Stimulated activated naive CD8-positive, alpha-beta T cell treated with anti-CD3 and anti-CD28 coated beads, Interleukin-15, Interleukin-2, amounts not matched to agents 100 U/mL and 50 U/mL, for 24 hours (primary cell): Measurements from ENCODE around the gene XXYLT1.
"Not testable (repeated sequence)": the region's sequence is repeated elsewhere in the genome, so short reads cannot be mapped to it uniquely, and the experiment has no call there.

ENCODE experiments used
- ATAC-seq: fragments of 150-1000 bp; cut with Tn5 transposase; one replicate; pipeline ENCODE4 v1.10.0; 2021
- DNase-seq: peaks from one replicate; pipeline ENCODE4 v3.0.0; 2021

Gene XXYLT1

DNA sequence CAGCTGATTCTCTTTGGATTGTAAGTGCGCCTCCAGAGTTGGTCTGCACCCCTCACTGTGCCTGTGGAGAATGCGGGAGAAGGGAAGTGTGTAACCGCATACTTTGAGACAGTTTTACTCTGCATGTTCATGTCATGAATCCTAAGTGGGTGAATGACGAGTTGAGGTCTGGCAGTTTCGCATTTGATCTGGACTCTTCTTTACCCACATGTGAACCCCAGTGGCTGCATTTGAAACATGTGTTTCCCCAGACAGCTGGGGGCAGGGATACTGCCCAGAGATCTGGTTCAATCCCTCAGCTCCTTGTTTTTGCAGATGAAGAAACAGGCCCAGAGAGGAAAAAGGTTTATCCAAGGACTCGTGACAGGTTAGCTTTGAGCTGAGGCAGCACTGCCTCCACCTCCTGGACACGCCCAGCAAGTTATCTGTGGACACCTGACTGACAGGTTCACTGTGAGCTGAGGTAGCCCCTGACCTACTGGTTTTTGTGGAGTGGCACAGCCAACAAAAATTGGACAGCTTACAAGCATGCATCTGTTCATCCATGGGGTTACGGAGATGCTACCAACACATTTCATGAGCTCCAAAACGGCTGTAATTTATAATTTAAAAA, 207.3 kb downstream of the XXYLT1 start:
- no peak for DNase-seq
- ATAC-seq = no peak

DNA sequence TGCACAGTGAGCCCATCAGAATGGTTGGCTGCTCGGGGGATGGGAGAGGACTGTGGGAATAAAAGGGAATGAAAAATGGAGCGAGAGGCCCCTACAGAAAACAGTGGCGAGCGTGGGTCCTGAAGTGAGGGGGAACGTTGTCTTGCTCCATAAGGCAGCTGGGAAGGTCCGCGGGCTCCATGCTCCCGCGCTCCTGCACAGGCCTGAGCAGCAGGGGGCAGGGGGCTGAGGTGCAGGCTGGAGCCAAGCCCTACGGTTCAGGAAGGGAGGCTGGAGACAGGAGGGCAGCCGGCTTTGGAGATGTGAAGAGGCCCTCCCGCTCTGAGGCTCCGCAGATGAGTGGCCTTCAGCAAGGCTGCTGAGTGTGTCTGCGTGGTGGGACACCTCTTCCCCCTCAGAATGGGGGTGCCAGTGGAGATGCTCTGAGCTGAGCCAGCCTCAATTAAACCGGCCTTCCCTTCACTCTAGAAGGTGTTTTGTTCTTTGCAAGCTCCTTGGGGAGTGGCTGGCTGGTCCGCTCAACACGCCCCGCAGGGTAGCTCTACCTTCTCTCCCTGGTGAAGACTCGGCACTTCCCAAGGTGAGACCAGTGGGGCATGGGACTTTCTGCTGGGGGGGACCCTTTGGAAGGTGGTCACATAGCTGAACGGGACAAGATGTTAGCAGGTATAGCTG, 208.0 kb downstream of the XXYLT1 start:
- ATAC-seq = no peak
- DNase-seq = no peak

DNA sequence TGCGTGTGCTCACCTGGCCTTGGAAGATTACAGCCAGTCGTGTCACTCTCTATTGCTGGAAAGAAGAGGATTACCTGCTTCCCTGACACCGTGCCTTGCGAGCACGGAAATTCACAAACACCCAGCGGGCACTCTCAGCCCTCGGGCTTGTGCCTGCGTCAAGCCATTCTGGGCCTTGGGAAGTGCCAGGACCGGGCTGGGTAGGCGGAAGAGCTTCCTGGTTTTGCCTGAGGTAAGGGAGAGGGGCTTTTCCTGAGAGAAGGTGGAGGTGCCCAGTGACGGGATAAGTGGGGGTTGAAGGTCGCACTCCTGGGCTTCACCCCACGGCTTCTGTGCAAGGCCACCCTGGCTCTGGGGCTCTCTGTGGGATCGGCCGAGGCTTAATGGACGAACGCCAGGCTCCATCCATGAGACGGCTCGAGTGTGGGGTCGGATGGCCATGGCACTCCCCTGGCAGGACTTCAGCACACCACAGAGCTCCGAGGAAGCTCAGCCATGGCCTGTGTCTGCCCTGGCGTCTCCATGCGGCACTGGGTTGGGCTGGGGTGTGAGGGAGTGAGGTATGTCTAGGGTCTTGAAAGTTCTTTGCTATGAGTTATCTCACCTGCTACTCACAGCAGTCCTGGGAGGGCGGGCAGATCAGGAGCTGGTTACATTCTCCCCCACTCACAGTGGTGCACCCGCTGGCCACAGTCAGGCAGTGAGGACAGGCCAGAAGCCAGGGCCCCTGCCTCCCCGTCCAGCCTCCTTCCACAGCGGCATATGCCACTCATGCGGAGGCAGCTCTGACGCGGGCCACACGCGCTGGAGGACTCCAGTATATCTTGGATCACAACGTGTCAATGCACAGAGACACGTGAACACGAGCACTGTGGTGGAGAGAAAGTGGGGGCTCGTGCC, 209.0 kb downstream of the XXYLT1 start:
- ATAC-seq (no peak), DNase-seq (no peak)

DNA sequence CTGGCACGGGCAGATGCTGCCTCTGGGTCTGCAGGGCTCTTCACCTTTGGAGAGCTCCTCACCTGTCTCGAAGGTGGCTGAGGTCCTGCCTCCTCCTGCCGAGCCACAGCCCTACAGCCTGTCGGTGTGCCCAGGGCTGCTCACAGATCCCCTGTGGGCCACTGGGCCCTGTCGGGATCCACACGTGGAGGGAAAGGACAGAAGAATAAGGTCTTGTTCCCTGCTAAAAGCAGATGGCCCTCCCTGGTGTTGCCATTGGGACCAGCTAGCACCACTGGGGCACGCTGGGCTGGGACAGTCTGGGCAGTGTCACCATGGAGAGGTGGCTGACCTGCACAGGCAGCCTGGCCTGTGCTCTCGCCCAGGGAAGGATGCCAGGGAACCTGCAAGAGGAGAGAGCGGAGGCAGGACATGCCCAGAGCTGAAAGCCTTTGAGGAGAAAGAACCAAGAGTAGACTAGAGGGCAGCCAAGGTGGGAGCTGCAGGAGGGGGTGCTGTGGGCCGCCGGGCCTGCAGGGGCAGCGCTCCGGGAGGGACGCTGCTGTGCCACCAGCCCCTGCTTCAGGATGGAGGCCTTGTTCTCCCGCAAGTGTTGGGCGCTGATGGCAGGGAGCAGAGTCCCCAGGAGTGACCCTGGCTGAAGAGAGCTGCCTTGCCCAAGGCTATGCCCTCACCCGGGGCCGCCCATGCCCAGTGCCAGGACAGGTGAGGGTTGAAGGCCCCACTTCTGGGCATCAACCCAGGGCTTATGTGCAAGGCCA, 210.2 kb downstream of the XXYLT1 start:
- no peak for DNase-seq
- no peak for ATAC-seq

DNA sequence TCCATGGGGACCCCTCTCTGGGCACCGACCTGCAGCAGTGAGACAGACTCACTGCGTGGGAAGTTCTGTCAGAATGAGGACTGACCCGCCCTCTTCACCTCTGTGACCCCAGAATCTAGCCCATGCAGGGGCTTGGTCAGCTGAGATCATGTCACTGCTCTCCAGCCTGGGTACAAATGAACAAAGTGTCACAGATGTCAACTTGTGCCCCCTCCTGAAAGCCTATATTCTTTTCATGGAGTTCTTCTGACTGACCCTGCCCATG, 210.8 kb downstream of the XXYLT1 start:
- no peak for DNase-seq
- ATAC-seq = no peak

DNA sequence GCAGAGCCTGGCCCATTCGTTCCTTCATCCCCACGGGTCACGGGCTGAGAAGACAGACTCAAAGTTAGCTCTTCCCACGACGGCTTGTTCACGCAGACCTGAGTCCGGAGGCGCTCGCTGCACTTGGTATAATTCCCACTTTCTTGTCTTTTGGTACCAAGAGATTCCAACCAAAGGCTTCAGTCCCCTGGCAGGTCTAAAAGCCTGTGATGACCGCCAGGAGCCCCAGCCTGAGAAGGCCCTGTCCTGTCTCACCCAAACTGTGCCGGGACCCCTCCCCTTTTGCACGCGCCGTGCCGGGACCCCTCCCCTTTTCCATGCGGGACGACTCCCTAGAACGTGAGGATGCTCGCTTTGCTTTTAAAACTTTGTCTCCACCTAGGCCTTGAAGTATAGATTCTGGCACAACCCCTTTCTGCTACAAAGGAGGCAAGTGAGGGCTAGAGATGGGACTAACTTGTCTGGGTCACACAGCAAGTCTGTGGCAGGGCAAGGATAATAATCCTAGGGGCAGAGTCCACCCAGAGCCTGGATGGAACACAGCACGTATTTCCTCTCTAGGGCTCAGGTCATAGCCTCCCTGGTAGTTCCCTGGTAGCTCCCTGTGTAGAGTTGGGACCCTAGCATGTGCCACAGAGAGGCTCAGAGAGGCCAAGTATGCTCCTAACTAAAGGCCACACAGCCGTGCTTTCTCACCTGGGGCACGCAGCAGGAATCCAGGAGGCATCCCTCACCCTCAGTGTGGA, 211.3 kb downstream of the XXYLT1 start:
- DNase-seq = no peak
- ATAC-seq = no peak

DNA sequence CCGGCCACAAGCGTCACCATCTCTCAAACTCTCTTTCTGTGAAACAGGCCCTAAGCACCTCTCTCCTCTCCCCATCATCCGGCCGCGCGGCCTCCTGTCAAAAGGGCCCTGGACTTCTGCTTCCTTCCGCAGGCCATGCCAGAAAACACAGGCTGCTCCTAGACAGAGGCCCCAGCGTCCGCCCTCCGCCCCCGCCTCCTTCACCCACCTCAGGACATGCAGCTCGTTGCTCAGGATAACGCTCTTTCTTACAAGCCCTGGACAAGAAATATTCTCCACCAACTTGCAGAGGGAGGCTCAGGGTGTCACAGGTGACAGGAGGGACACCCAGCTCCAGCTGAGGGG, 212.0 kb downstream of the XXYLT1 start:
- no peak for ATAC-seq
- DNase-seq = no peak

DNA sequence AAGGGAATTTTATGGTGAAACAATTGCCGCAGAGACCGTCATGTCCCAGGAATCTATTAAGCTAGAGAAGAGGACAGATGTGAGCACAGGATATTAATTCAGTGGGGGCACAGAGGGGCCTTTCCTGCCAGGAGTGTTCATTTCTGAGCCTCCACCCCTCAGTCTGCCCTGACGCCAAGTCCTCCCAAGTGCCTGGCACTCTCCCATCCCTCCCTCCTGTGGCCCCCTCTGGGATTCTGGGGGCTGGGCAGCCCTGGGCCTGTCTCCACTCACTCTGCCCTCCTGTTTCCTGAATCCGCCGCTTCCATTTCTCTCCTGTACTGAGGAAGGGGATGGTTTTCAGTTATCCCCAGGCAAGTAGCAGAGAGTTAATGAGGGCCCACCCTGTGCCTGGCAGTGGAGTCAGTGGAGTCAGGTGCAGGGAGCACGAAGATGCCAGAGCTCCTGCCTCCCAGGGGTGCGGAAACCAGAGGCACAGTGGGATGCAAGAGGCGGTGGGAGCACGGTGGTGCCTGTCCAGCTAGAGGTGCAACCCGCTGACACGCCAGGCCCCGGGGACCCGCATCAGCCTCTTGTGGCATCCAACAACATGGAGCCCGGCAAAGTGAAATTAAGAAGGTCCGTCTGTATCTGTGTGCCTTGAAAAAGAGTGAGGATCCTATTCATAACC, 212.5 kb downstream of the XXYLT1 start:
- ATAC-seq = no peak
- DNase-seq = no peak

DNA sequence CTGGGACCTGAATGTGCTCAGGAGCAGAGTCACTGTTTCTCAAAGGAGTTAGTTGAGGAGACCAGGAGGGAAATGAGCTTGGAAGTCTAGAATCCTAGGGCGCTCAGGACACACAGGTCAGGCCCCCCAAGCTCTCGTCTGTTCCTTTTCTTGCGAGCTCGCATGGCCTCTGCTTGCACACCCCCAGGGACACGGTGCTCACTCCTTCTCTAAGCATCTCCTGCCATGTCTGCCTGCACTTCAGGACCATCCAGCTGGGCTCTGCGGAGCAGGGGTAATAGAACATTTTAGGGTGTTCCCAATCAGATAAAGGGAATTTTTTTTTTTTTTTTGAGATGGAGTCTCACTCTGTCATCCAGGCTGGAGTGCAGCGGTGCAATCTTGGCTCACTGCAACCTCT, 213.2 kb downstream of the XXYLT1 start:
- DNase-seq = no peak
- ATAC-seq = no peak

DNA sequence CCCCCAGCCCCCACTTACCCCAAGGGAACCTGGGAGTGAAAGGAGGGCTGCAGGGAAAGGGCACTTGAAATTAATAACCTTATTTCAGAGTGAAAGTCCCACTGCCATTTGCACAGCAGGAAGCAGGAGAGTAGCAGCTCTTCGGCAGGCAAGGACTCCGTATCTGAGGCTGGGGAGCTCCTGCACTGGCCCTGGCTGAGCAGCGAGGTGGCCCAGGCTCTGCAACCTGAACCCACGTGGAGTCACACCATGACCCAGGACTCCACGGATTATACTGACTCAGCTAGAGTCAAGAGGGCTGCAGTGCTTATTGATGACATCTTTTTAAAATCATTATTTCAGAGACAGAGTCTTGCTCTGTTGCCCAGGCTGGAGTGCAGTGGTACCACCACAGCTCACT, 214.5 kb downstream of the XXYLT1 start:
- no peak for ATAC-seq
- DNase-seq = no peak

DNA sequence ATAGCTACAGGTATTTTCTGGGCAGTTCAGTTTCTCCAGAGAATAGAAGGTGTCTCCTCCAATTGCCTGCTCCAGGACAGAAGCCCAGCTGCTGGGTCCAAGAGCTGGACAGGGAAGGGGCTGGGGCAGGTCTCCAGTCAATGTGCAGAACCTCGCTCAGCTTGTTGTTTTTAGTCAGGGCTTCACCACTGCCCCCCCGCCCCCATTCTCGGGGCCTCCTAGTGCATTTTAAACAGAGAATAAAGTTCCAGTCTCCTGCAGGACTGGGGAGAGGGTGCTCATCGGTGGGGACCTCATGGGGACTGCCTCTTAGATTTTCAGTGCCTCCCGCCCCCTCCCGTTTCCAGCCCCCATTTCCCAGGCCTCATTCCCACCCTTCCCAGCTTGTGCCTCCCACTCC, 216.6 kb downstream of the XXYLT1 start:
- ATAC-seq = no peak
- no peak for DNase-seq

DNA sequence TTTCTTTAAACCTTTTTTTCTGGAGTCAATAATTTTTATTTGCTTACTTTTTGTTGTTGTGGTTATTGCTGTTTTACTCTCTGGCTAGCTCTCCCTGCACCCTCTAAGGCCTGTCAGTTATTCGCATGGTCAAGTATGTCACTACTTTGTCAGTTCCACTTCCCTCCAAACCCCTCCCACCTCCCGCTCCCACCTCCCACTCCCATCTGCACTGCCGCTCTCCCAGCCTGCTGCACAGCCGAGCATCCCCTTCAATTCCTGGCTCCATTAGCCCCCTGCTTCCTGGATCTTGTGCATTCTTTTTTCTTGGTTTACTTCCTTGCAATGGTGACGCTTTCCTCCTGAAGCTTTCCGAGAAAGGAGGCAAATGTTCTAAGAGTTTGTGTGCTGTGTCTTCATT, 218.0 kb downstream of the XXYLT1 start:
- DNase-seq (no peak), ATAC-seq (no peak)

DNA sequence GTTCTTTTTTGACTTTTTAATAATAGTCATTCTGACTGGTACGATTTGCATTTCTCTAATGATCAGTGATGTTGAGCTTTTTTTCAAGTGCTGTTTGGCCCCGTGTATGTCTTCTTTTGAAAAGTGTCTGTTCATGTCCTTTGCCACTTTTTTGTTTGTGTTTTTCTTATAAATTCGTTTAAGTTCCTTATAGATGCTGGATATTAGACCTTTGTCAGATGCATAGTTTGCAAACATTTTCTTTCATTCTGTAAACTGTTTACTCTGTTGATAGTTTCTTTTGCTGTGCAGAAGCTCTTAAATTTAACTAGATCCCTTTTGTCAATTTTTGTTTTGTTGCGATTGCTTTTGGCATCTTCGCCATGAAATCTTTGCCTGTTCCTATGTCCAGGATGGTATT, 220.7 kb downstream of the XXYLT1 start:
- ATAC-seq, DNase-seq: not testable (repeated sequence)

DNA sequence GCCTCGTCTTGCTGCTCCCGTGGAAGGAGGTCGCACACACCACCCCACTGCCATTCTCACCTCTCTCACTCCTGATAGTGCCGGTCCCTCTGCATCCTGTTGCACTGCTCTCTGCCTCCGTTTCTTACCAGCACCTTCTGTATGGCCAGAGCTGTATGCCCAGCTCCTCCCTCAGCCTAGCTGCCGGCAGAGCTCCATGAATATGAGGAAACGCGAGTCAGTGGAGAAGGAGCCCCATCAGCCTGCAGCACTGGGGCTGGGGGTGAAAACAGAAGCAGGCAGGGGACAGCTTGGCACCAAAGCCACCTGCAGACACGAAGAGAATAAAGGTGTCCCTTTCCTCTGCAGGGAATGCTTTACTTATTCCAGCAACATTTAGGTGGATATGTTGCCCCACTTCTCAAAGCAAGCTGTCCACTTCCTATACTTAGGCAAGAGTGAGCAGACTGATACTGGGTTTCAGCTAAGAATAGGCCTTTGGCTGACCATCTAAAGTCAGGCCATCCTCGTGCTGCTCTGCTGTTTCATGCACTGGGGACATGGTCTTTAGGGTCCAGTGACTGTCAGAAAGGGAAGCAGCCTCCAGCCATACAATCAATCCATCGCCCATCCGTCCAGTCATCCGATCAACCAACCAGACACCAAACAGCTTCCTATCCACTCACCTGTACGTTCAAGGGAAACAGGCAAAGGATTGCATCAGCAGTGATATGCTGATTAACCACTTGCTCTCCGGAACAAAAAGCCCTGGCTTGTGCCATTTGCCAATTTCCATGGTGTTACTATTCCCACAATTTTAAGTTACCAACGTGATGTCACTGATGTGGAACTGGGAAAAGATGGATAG, 222.7 kb downstream of the XXYLT1 start:
- no peak for ATAC-seq

DNA sequence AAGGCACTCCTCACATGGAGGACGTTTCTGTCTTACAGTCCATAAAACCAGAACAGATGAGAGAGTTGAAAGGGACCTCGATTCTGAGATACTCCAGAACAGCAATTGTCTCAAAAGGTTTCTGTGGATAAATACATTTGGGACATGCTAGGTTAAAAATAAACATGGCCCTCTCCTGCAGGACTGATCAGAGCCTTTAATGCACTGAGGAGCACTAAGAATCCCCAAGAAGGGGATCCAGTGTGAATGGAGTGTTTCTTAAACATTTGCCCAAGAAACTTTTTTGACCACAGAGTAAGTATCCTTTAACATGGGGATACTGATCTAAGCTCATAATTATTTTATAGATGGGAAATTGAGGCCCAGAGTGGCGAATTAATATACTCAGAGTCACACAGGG, 223.4 kb downstream of the XXYLT1 start:
- no peak for ATAC-seq

More for the DNA sequence above, 222.7 kb downstream of the XXYLT1 start:
- DNase-seq = no peak

DNA sequence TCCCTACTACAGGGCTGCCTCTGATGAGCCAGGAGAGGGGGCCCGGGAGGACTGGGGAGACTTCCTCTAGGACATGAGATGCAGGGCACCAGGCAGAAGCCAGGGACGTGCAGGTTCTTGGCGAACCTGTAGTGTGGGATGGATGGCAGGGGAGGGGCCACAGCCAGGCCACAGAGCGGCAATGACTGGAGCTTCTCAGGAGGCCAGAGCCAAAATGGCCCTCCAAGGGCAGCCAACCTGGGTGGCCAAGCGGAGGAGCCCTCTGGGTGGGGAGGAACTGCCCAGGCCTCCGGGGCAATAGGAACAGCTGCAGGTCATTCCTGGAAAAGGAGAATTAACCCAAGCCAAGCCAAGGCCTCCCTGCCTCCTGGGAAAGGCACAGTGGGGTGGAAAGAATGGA, 224.5 kb downstream of the XXYLT1 start:
- DNase-seq (no peak), ATAC-seq (no peak)

More for the DNA sequence above, 223.4 kb downstream of the XXYLT1 start:
- no peak for DNase-seq

DNA sequence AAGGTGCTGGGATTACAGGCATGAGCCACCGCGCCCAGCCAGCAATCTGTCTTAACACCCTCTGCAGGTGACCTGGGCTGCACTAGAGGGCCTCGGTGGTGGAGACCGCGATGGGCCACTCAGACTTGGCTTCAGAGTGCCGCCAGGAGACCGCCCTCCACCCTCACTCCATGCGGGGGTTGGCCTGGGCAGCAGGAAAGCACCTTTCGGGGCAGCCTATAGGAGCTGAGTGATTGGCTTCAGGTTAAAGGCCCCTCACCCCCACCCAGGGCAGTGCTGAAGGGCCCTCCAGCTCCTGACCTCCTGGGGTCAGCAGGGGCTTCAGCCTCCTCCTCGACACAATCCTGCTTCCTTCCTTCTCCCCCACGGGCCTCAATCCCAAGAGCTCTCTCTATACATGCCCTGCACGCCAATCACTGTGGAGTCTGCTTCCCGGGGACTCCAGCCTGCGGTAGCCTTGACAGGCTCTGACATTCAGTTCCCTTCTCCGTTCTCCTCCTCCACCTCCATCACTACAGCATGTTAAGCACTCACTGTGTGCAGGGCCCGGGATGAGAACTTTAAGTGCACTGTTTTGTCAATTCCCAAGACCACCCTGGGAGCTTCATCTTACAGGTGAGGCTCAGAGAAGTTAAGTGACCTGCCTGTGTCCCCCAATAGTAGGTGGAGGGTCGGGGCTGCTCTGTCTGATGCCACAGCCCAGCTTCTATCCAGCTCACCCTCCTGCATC, 225.3 kb downstream of the XXYLT1 start:
- ATAC-seq = no peak
- no peak for DNase-seq

DNA sequence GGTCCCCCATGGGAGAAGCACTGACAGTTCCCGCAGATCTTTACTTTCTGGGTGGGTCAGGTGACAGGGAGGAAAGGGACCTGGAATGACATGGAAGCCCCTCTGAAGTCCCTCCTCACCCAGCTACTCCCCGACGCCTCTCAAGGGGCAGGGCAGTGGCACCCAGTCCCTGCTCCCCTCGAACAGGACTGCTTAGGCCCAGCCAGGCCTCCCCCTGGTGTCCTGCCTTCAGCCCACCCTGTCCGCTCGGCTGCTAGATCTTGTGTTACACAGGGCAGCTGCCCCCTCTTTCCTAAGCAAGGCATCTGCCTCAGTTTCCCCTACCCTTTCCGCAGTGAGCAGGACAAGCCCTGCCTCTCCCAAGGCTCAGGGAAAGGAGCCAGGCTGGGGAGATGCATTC, 226.5 kb downstream of the XXYLT1 start:
- ATAC-seq (no peak), DNase-seq (no peak)

DNA sequence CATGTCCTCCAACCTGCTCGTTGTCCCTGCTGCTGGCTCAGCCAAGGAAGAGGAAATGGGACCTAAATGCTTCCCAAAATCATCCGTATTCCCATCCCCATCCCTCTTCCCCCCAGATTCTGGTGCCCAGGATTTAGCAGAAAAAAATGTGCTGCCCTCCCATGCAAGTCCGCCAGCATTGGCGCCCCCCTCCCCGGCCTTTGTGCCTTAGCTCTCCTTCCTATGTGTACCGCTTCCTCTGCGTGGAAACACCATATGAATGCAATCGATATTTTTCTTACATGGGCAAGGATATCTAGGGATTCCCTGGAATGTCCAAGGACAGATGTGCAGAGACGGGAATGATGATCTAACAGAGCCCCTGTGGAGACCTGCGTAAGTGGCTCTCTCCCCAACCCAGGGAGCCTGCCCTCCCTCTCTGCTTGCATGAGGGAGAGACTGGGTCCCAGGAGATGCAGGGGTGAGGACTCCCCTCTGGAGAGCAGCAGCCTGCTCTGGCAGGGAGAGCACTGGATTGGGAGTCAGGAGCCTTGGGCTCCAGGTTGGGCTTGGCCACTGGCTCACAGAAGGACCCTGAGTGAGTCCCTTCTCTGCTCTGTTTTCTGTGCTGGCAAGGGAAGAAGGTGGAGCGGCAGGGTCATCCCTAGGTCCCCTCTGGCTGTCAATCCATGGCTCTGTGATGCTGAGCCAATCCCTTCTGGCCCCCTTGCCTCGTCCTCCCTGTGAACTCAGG, 227.2 kb downstream of the XXYLT1 start:
- DNase-seq (no peak), ATAC-seq (no peak)
